Nucleus accumbens (tissue), 56 donors: Measurements from ENCODE around the gene XYLT1.
"Not testable (repeated sequence)": the region's sequence is repeated elsewhere in the genome, so short reads cannot be mapped to it uniquely, and the experiment has no call there.

Experiments used
- DNase-seq, 56 donors: peaks; one replicate each; lab custom pipeline; 2025; lab: John Stamatoyannopoulos, UW

Gene XYLT1

DNA sequence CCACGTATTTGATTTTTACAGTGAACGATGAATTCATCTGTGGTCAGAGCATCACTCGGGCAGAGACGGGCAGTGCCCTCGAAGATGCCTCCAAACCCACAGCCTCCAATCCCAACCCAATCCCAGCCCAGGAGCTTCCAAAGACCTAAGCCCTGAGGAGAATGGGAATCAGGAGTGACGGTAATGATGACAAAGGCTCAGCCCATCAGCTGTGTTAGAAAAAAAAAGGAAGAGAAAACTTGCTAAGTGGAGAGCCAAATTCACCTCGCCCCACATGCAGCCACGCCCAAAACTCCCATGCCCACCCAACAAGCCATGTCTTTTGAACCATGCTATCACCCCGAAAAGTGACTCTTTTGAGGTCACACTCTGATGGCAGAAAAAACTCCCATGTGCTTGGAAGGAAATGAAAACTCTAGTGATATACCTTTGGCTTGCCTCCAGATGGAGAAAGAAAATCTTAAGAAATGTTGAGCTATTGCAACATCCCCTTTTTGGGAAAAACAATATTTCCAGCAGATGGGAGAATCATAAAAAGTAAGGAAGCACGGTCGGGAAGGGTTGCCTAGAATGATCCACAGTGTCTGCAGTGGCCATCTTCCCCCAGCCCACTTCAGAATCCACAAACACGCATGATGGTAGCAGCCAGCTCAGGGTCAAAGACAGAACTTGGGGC is 37.7 kb downstream of the XYLT1 start:
- DNase-seq: no peak

- DNase-seq: no peak
These were observed 38.7 kb downstream of the XYLT1 start for GRCh38 chr16:17431968-17432625.

GRCh38 chr16:17431012-17431411 is 39.7 kb downstream of the XYLT1 start:
- no peak for DNase-seq

GRCh38 chr16:17426451-17426850 is 44.3 kb downstream of the XYLT1 start:
- DNase-seq: no peak

- DNase-seq: no peak
These were observed 46.0 kb downstream of the XYLT1 start for GRCh38 chr16:17424771-17425170.

DNA sequence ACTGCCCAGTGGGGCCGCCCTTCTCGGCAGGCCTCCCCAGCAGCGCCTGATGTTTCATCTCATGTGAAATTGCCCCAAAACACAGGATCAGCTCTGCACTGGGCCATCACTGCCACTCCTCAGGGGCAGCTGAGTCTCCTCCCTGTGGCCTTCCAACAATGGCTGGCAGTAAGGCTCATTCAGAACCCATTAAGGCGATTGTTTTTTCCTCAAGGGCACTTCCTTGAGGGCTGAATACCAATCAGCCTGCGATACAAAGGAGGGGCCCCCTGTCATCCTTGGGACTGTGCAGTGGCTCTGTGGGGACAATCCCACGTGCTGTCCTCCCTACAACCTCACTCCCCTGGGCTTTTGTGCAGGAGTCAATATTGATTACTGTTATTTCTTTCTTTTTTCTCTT is 47.5 kb downstream of the XYLT1 start:
- DNase-seq: no peak

DNA sequence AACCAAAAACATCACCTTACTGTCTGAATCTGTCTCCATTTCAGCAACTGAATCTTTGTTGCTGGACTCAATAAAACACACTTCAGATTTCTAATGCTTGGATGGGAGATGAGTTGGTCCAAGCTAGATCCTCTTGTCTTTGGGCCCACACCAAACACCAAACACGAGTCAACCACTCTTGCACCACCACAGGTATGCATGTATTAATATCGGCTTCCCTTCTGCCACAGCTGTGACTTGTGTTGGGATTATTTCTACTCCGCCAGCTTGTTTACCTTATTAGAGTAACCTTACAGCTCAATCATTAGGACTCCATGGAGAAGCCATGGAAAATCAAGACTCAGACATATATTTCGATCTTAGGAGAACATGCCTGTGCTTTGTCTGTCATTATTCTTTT is 49.9 kb downstream of the XYLT1 start:
- no peak for DNase-seq

- DNase-seq: no peak
These were observed 51.5 kb downstream of the XYLT1 start for GRCh38 chr16:17419266-17419665.

GRCh38 chr16:17417740-17418139 is 53.0 kb downstream of the XYLT1 start:
- no peak for DNase-seq

- peak in 30 of 56 donors; percentile 3 to 56 (median 21) for DNase-seq
These were observed 54.1 kb downstream of the XYLT1 start for GRCh38 chr16:17416461-17417311.

GRCh38 chr16:17414916-17415315 is 55.8 kb downstream of the XYLT1 start:
- DNase-seq: no peak

DNA sequence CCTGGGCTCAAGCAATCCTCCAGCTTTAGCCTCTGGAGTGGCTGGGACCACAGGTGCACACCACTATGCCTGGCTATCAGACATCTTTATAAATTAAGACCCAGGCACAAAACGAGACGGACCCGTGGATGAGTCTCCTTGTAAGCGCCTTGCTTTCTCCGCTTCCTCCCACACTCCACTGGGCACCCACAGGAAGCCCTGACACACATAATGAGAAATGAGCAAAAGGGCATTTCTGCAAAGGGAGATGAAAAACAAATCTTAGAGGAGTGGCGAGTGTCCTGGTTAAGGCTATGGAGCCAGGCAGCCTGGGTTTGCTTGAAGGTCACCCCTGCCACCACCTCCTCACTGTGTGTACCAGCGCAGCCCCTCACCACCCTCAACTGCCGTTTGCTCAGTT is 56.3 kb downstream of the XYLT1 start:
- no peak for DNase-seq

DNA sequence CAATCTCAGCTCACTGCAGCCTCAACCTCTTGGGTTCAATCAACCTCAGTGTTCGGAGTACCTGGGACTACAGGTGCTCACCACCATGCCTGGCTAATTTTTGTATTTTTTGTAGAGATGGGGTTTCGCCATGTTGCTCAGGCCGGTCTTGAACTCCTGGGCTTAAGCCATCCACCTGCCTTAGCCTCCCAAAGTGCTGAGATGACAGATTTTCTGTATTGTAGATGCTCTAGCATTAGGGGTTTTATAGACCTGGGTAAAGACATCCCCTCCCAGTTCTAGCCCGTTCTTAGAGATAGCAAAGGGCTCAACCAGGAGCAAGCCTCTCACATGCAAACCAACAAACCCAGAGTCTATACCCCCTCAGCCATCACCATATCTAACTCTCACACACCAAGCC is 57.3 kb downstream of the XYLT1 start:
- DNase-seq: no peak

DNA sequence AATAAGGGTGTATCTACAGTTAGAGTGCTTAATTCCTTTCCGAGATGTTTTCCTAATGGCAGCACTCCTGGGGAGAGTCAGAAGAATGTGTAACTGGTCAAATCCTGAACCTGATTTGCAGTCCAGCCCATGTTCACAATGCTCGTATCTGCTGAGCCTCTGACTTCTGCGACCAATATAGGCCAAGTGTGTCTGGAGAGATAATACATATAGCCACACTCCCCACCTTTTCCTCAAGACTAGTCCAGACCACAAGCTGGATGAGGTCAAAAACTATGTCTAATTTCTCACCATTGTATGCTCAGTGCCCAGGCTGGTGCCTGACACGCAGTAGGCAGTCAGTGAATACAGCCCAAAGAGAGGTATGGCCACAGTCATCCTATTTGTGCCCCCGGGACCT is 58.0 kb downstream of the XYLT1 start:
- DNase-seq: no peak

GRCh38 chr16:17412221-17412620 is 58.5 kb downstream of the XYLT1 start:
- DNase-seq: no peak

DNA sequence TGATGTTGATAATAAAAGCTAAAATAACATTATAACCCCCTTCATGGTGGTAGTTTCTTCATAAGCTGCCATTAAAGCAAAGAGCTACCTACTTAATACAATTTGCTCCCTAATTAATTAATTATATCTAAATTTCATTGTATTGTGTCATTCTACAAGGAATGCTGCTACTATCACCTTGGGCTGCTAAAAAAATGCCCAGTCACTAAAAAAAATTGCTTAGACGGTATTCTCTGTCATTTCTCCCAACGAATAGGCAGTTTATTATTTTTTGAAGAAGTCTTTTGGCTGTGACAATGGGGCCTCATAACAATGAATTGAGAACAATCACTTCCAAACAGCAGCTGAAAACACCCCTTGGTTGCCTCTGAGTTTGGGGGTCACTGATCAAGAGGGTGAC is 59.5 kb downstream of the XYLT1 start:
- DNase-seq: no peak

- DNase-seq: not testable (repeated sequence)
These were observed 60.4 kb downstream of the XYLT1 start for GRCh38 chr16:17410316-17410715.

- DNase-seq: peak in 42 of 56 donors; percentile 1 to 68 (median 22)
These were observed 60.9 kb downstream of the XYLT1 start for GRCh38 chr16:17409894-17410293.

DNA sequence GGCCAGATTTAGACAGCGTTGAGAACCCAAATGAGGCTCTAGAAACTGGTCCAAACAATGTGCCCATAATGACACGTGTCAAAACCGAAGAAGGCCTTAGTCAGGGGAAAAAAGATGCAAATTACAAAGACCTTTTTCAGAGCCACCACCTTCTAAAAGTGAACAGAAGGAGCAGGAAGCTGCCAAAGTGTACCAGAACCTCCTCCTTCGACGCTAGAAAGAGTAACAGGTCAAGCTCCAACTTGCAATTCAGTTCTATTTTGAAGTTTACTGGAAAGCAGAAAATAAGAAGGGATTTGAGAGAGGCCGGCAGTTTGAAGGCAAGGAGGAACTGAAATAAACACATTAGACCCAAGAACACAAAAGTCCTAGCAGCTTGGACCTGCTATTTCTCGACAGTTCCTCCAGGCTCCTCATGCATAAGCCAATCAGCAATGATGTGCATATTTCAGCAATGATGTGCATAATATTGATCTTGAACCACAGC is 61.8 kb downstream of the XYLT1 start:
- no peak for DNase-seq

- DNase-seq: no peak
These were observed 62.5 kb downstream of the XYLT1 start for GRCh38 chr16:17408296-17408695.

- no peak for DNase-seq
These were observed 63.4 kb downstream of the XYLT1 start for GRCh38 chr16:17407321-17407720.
